ENCODE data around the gene GZMH. TPM values are rescaled to one million over a fixed set of nuclear protein-coding genes. Genes with fewer than 3 reads are reported as not detected.

Gene GZMH
- total RNA-seq, 1 donor from 2014 or later, result not detected

GRCh38 chr14:24578558-24578957, 30.9 kb downstream of the GZMH start:
- H3K9me3 ChIP-seq (ENCODE audit: insufficient read depth, low read depth, low read length), result no peaks in the 10 kb centered on the region
- H3K4me2 ChIP-seq (ENCODE audit: low read length), result no peak overlapping the region
- no peaks in the 10 kb centered on the region for H3K27me3 ChIP-seq (ENCODE audit: insufficient read depth, low read length)
- no peak for DNase-seq (ENCODE audit: low read depth)
- Mint-ChIP-seq H3K4me3 (ENCODE audit: unreplicated experiment) (no peak overlapping the region), H3K36me3 (ENCODE audit: low read depth, unreplicated experiment) (no peaks in the 10 kb centered on the region), H3K27me3 (ENCODE audit: low read depth, unreplicated experiment) (peaks cover 3% of the 10 kb centered on the region), H3K27ac (ENCODE audit: unreplicated experiment) (no peak overlapping the region), H3K4me1 (ENCODE audit: low read depth, unreplicated experiment) (no peaks in the 10 kb centered on the region), H3K9me3 (ENCODE audit: unreplicated experiment) (no peaks in the 10 kb centered on the region)
- H4K20me1 ChIP-seq (ENCODE audit: insufficient read depth, low read length), result no peaks in the 10 kb centered on the region
- H3K9ac ChIP-seq (ENCODE audit: low read length), result no peak overlapping the region
- no peak for FAIRE-seq
- no peak overlapping the region for H2AFZ ChIP-seq (ENCODE audit: low read depth, low read length)
- TF ChIP-seq, protein P1, sequence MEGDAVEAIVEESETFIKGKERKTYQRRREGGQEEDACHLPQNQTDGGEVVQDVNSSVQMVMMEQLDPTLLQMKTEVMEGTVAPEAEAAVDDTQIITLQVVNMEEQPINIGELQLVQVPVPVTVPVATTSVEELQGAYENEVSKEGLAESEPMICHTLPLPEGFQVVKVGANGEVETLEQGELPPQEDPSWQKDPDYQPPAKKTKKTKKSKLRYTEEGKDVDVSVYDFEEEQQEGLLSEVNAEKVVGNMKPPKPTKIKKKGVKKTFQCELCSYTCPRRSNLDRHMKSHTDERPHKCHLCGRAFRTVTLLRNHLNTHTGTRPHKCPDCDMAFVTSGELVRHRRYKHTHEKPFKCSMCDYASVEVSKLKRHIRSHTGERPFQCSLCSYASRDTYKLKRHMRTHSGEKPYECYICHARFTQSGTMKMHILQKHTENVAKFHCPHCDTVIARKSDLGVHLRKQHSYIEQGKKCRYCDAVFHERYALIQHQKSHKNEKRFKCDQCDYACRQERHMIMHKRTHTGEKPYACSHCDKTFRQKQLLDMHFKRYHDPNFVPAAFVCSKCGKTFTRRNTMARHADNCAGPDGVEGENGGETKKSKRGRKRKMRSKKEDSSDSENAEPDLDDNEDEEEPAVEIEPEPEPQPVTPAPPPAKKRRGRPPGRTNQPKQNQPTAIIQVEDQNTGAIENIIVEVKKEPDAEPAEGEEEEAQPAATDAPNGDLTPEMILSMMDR (IDR thresholded peaks at IDR 0.05; ENCODE audit: insufficient read depth, low read depth, low read length), result no peak
- no peak for TF ChIP-seq EZH2 (IDR thresholded peaks at IDR 0.05; ENCODE audit: insufficient read depth, low read length)
- no peaks in the 10 kb centered on the region for H3K79me2 ChIP-seq (ENCODE audit: insufficient read depth, low read length)
- H3K4me1 ChIP-seq (ENCODE audit: insufficient read depth, low read length), result no peaks in the 10 kb centered on the region
- no peaks in the 10 kb centered on the region for H3K36me3 ChIP-seq (ENCODE audit: insufficient read depth, low read length)
- no peak overlapping the region for H3K4me3 ChIP-seq (ENCODE audit: insufficient read depth, low read depth, low read length)
- H3K27ac ChIP-seq (ENCODE audit: low read depth, low read length), result no peak overlapping the region

- Histone ChIP-seq H3K79me2 (ENCODE audit: insufficient read depth, low read length) (no peaks in the 10 kb centered on the region), H3K4me2 (ENCODE audit: low read length) (no peak overlapping the region), H3K4me1 (ENCODE audit: insufficient read depth, low read length) (no peaks in the 10 kb centered on the region), H3K4me3 (ENCODE audit: insufficient read depth, low read depth, low read length) (no peak overlapping the region), H3K27ac (ENCODE audit: low read depth, low read length) (no peak overlapping the region), H2AFZ (ENCODE audit: low read depth, low read length) (no peak overlapping the region), H3K36me3 (ENCODE audit: insufficient read depth, low read length) (no peaks in the 10 kb centered on the region), H3K9me3 (ENCODE audit: insufficient read depth, low read depth, low read length) (no peaks in the 10 kb centered on the region), H3K27me3 (ENCODE audit: insufficient read depth, low read length) (no peaks in the 10 kb centered on the region), H4K20me1 (ENCODE audit: insufficient read depth, low read length) (no peaks in the 10 kb centered on the region), H3K9ac (ENCODE audit: low read length) (no peak overlapping the region)
- H3K27ac Mint-ChIP-seq (ENCODE audit: unreplicated experiment), result no peak overlapping the region
- no peak overlapping the region for H3K4me3 Mint-ChIP-seq (ENCODE audit: unreplicated experiment)
- TF ChIP-seq, protein P1 (IDR thresholded peaks at IDR 0.05; ENCODE audit: insufficient read depth, low read depth, low read length), result no peak
- TF ChIP-seq EZH2 (IDR thresholded peaks at IDR 0.05; ENCODE audit: insufficient read depth, low read length), result no peak
- peaks cover 3% of the 10 kb centered on the region for H3K27me3 Mint-ChIP-seq (ENCODE audit: low read depth, unreplicated experiment)
- DNase-seq (ENCODE audit: low read depth) (no peak), FAIRE-seq (no peak)
- H3K4me1 Mint-ChIP-seq (ENCODE audit: low read depth, unreplicated experiment), result no peaks in the 10 kb centered on the region
- H3K9me3 Mint-ChIP-seq (ENCODE audit: unreplicated experiment), result no peaks in the 10 kb centered on the region
- no peaks in the 10 kb centered on the region for H3K36me3 Mint-ChIP-seq (ENCODE audit: low read depth, unreplicated experiment)
These were observed 32.7 kb downstream of the GZMH start for GRCh38 chr14:24576771-24577170.

GRCh38 chr14:24576182-24576581, 33.3 kb downstream of the GZMH start, which contains the start of gene CTSG:
TSS of gene CTSG (minus strand) at chr14:24576250. CDS start at chr14:24576223, 27 bp downstream.
- Mint-ChIP-seq H3K9me3 (ENCODE audit: unreplicated experiment) (no peaks in the 10 kb centered on the region), H3K27ac (ENCODE audit: unreplicated experiment) (no peak within 1 kb of the TSS), H3K4me1 (ENCODE audit: low read depth, unreplicated experiment) (no peaks in the 10 kb centered on the region), H3K4me3 (ENCODE audit: unreplicated experiment) (no peak within 1 kb of the TSS), H3K27me3 (ENCODE audit: low read depth, unreplicated experiment) (peaks cover 5% of the 10 kb centered on the region), H3K36me3 (ENCODE audit: low read depth, unreplicated experiment) (no peaks in the 10 kb centered on the region)
- no peaks in the 10 kb centered on the region for H3K36me3 ChIP-seq (ENCODE audit: insufficient read depth, low read length)
- no peaks in the 10 kb centered on the region for H3K79me2 ChIP-seq (ENCODE audit: insufficient read depth, low read length)
- no peak within 1 kb of the TSS for H3K9ac ChIP-seq (ENCODE audit: low read length)
- H3K27ac ChIP-seq (ENCODE audit: low read depth, low read length), result no peak within 1 kb of the TSS
- no peaks in the 10 kb centered on the region for H3K4me1 ChIP-seq (ENCODE audit: insufficient read depth, low read length)
- no peaks in the 10 kb centered on the region for H4K20me1 ChIP-seq (ENCODE audit: insufficient read depth, low read length)
- FAIRE-seq, result no peak
- no peak within 1 kb of the TSS for H2AFZ ChIP-seq (ENCODE audit: low read depth, low read length)
- H3K4me2 ChIP-seq (ENCODE audit: low read length), result no peak within 1 kb of the TSS
- no peak within 1 kb of the TSS for H3K4me3 ChIP-seq (ENCODE audit: insufficient read depth, low read depth, low read length)
- TF ChIP-seq, protein P1 (IDR thresholded peaks at IDR 0.05; ENCODE audit: insufficient read depth, low read depth, low read length), result no peak
- TF ChIP-seq EZH2 (IDR thresholded peaks at IDR 0.05; ENCODE audit: insufficient read depth, low read length), result no peak
- H3K27me3 ChIP-seq (ENCODE audit: insufficient read depth, low read length), result no peaks in the 10 kb centered on the region
- H3K9me3 ChIP-seq (ENCODE audit: insufficient read depth, low read depth, low read length), result no peaks in the 10 kb centered on the region
- DNase-seq (ENCODE audit: low read depth), result no peak

All from astrocyte (in vitro differentiated cells and primary cell).